ENCODE results near the gene DNAJC3.
"Not testable (repeated sequence)": the region's sequence is repeated elsewhere in the genome, so short reads cannot be mapped to it uniquely, and the experiment has no call there.

Gene DNAJC3

DNA sequence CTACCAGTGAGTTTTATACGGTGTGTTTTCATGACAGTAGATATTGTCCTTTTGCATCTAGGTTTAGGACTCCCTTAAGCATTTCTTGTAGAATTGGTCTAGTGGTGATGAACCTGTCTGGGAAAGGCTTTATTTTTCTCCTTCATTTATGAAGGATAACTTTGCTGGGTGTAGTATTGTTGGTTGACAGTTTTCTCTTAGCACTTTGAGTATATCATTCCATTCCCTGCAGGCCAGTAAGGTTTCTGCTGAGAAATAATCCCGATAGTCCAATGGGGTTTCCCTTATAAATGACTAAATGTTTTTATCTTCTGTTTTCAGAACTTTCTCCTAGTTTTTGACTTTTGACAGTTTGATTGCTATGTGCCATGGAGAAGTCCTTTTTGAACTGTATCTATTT lies 57.2 kb downstream of the DNAJC3 start:
- Histone ChIP-seq H3K79me1 (ENCODE audit: low read depth, low read length) (no peaks in the 10 kb centered on the region), H2BK5ac (ENCODE audit: low read length) (no peak overlapping the region), H3K23ac (ENCODE audit: low read depth, low read length, poor library complexity) (no peak overlapping the region), H4K8ac (ENCODE audit: low read depth, low read length) (no peak overlapping the region), H2BK120ac (ENCODE audit: low read depth, low read length) (no peak overlapping the region), H3K4ac (ENCODE audit: low read length) (no peak overlapping the region), H2AK5ac (ENCODE audit: low read depth, low read length) (no peak overlapping the region), H3K27ac (replicated peaks; ENCODE audit: low read length) (no peak overlapping the region), H3K14ac (ENCODE audit: low read length) (no peak overlapping the region), H3K9me3 (replicated peaks in 1 of 2; ENCODE audit: control insufficient read depth in 2 of 2, insufficient read depth in 1 of 2, low read depth in 1 of 2, low read length in 2 of 2) (peaks cover 0 to 19% of the 10 kb centered on the region in 2 donors), H3K36me3 (replicated peaks in 1 of 2; ENCODE audit: control insufficient read depth in 2 of 2, insufficient read depth in 2 of 2, low read length in 2 of 2) (no peaks in the 10 kb centered on the region), H3K4me2 (ENCODE audit: insufficient read depth, low read length, poor library complexity, severe bottlenecking) (no peak overlapping the region), H2BK15ac (ENCODE audit: low read length) (no peak overlapping the region), H3K18ac (ENCODE audit: low read length) (no peak overlapping the region), H2AFZ (ENCODE audit: low read length) (no peak overlapping the region), H3K9ac (ENCODE audit: low read depth, low read length, poor library complexity) (no peak overlapping the region), H3K4me1 (ENCODE audit: control insufficient read depth in 2 of 2, insufficient read depth in 1 of 2, low read depth in 1 of 2, low read length in 2 of 2) (no peaks in the 10 kb centered on the region), H3K27me3 (ENCODE audit: control insufficient read depth in 3 of 3, insufficient read depth in 3 of 3, low read depth in 1 of 3, low read length in 3 of 3) (no peaks in the 10 kb centered on the region), H2BK12ac (ENCODE audit: low read length) (no peak overlapping the region), H3K4me3 (ENCODE audit: low read length in 2 of 2) (no peak overlapping the region), H4K91ac (ENCODE audit: low read depth, low read length, poor library complexity) (no peak overlapping the region)
- DNase-seq (ENCODE audit: low spot score), result no peak
- WGBS, 2 donors (ENCODE audit: extremely low coverage in 2 of 2, insufficient read length in 2 of 2, insufficient replicate concordance in 1 of 2), result no CpG with 5 or more reads among the region's 2 CpGs

DNA sequence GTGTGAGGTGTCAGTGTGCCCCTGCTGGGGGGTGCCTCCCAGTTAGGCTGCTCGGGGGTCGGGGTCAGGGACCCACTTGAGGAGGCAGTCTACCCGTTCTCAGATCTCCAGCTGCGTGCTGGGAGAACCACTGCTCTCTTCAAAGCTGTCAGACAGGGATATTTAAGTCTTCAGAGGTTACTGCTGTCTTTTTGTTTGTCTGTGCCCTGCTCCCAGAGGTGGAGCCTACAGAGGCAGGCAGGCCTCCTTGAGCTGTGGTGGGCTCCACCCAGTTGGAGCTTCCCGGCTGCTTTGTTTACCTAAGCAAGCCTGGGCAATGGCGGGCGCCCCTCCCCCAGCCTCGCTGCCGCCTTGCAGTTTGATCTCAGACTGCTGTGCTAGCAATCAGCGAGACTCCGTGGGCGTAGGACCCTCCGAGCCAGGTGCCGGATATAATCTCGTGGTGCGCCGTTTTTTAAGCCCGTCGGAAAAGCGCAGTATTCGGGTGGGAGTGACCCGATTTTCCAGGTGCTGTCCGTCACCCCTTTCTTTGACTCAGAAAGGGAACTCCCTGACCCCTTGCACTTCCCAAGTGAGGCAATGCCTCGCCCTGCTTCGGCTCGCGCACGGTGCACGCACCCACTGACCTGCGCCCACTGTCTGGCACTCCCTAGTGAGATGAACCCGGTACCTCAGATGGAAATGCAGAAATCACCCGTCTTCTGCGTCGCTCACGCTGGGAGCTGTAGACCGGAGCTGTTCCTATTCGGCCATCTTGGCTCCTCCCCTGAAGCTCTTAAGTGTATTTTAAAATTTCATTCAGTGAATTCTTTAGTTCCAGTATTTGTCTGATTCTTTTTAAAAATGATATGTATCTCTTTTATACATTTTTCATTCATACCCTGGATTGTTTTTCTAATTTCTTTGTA lies 63.4 kb downstream of the DNAJC3 start:
- not testable (repeated sequence) for H3K9ac ChIP-seq (ENCODE audit: low read depth, low read length, poor library complexity); H3K4ac ChIP-seq (ENCODE audit: low read length); H3K27me3 ChIP-seq (ENCODE audit: control insufficient read depth in 3 of 3, insufficient read depth in 3 of 3, low read depth in 1 of 3, low read length in 3 of 3); H3K4me1 ChIP-seq (ENCODE audit: control insufficient read depth in 2 of 2, insufficient read depth in 1 of 2, low read depth in 1 of 2, low read length in 2 of 2); H3K4me2 ChIP-seq (ENCODE audit: insufficient read depth, low read length, poor library complexity, severe bottlenecking); H3K14ac ChIP-seq (ENCODE audit: low read length); H2BK12ac ChIP-seq (ENCODE audit: low read length); H3K27ac ChIP-seq (replicated peaks; ENCODE audit: low read length); H3K79me1 ChIP-seq (ENCODE audit: low read depth, low read length); H3K18ac ChIP-seq (ENCODE audit: low read length); H3K9me3 ChIP-seq (replicated peaks in 1 of 2; ENCODE audit: control insufficient read depth in 2 of 2, insufficient read depth in 1 of 2, low read depth in 1 of 2, low read length in 2 of 2); H2BK5ac ChIP-seq (ENCODE audit: low read length); DNase-seq (ENCODE audit: low spot score); H2BK120ac ChIP-seq (ENCODE audit: low read depth, low read length); H3K4me3 ChIP-seq (ENCODE audit: low read length in 2 of 2); H3K36me3 ChIP-seq (replicated peaks in 1 of 2; ENCODE audit: control insufficient read depth in 2 of 2, insufficient read depth in 2 of 2, low read length in 2 of 2); H4K8ac ChIP-seq (ENCODE audit: low read depth, low read length); H3K23ac ChIP-seq (ENCODE audit: low read depth, low read length, poor library complexity); H4K91ac ChIP-seq (ENCODE audit: low read depth, low read length, poor library complexity); H2AFZ ChIP-seq (ENCODE audit: low read length); H2AK5ac ChIP-seq (ENCODE audit: low read depth, low read length); H2BK15ac ChIP-seq (ENCODE audit: low read length)
- WGBS, 2 donors (ENCODE audit: extremely low coverage in 2 of 2, insufficient read length in 2 of 2, insufficient replicate concordance in 1 of 2), result no CpG with 5 or more reads among the region's 37 CpGs

DNA sequence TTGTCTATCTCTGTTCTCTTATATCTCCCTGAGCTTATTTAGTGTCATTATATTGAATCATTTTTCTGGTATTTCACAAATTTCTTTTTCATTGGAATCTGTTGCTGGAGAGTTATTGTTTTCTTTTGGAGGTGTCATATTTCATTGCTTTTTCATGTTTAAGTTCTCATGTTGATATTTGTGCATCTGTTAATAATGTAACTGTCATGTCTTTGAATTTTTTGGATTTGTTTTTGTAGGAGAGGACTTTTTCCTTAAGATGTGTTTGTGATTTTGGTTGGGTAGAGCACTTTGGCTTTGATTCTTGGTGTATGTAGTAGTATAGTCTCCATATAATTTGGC lies 64.0 kb downstream of the DNAJC3 start:
- H4K91ac ChIP-seq (ENCODE audit: low read depth, low read length, poor library complexity), result no peak overlapping the region
- H4K8ac ChIP-seq (ENCODE audit: low read depth, low read length), result no peak overlapping the region
- no peak overlapping the region for H3K27ac ChIP-seq (replicated peaks; ENCODE audit: low read length)
- H3K4me3 ChIP-seq (ENCODE audit: low read length in 2 of 2), result no peak overlapping the region
- no peak overlapping the region for H3K18ac ChIP-seq (ENCODE audit: low read length)
- no peak overlapping the region for H3K14ac ChIP-seq (ENCODE audit: low read length)
- no peak overlapping the region for H2BK12ac ChIP-seq (ENCODE audit: low read length)
- no peak overlapping the region for H2AK5ac ChIP-seq (ENCODE audit: low read depth, low read length)
- H3K9me3 ChIP-seq (replicated peaks in 1 of 2; ENCODE audit: control insufficient read depth in 2 of 2, insufficient read depth in 1 of 2, low read depth in 1 of 2, low read length in 2 of 2), result peaks cover 0 to 8% of the 10 kb centered on the region in 2 donors
- H2AFZ ChIP-seq (ENCODE audit: low read length), result no peak overlapping the region
- no peaks in the 10 kb centered on the region for H3K4me1 ChIP-seq (ENCODE audit: control insufficient read depth in 2 of 2, insufficient read depth in 1 of 2, low read depth in 1 of 2, low read length in 2 of 2)
- peaks cover 2% of the 10 kb centered on the region for H3K79me1 ChIP-seq (ENCODE audit: low read depth, low read length)
- H2BK120ac ChIP-seq (ENCODE audit: low read depth, low read length), result no peak overlapping the region
- no peak overlapping the region for H3K9ac ChIP-seq (ENCODE audit: low read depth, low read length, poor library complexity)
- no peak overlapping the region for H3K4me2 ChIP-seq (ENCODE audit: insufficient read depth, low read length, poor library complexity, severe bottlenecking)
- no peak overlapping the region for H2BK5ac ChIP-seq (ENCODE audit: low read length)
- H3K36me3 ChIP-seq (replicated peaks in 1 of 2; ENCODE audit: control insufficient read depth in 2 of 2, insufficient read depth in 2 of 2, low read length in 2 of 2), result peaks cover 0 to 2% of the 10 kb centered on the region in 2 donors
- H3K27me3 ChIP-seq (ENCODE audit: control insufficient read depth in 3 of 3, insufficient read depth in 3 of 3, low read depth in 1 of 3, low read length in 3 of 3), result no peaks in the 10 kb centered on the region
- no peak overlapping the region for H3K23ac ChIP-seq (ENCODE audit: low read depth, low read length, poor library complexity)
- no peak for DNase-seq (ENCODE audit: low spot score)
- H3K4ac ChIP-seq (ENCODE audit: low read length), result no peak overlapping the region
- H2BK15ac ChIP-seq (ENCODE audit: low read length), result no peak overlapping the region

- Histone ChIP-seq H3K23ac (ENCODE audit: low read depth, low read length, poor library complexity) (no peak overlapping the region), H2BK12ac (ENCODE audit: low read length) (no peak overlapping the region), H4K8ac (ENCODE audit: low read depth, low read length) (no peak overlapping the region), H3K4me3 (ENCODE audit: low read length in 2 of 2) (peak overlapping the region in 1 of 2 donors; percentile 52), H2BK120ac (ENCODE audit: low read depth, low read length) (peak overlapping the region; percentile 47), H2AFZ (ENCODE audit: low read length) (no peak overlapping the region), H3K9me3 (replicated peaks in 1 of 2; ENCODE audit: control insufficient read depth in 2 of 2, insufficient read depth in 1 of 2, low read depth in 1 of 2, low read length in 2 of 2) (peaks cover 0 to 8% of the 10 kb centered on the region in 2 donors), H3K27me3 (ENCODE audit: control insufficient read depth in 3 of 3, insufficient read depth in 3 of 3, low read depth in 1 of 3, low read length in 3 of 3) (no peaks in the 10 kb centered on the region), H3K4me1 (ENCODE audit: control insufficient read depth in 2 of 2, insufficient read depth in 1 of 2, low read depth in 1 of 2, low read length in 2 of 2) (no peaks in the 10 kb centered on the region), H3K4me2 (ENCODE audit: insufficient read depth, low read length, poor library complexity, severe bottlenecking) (no peak overlapping the region), H3K14ac (ENCODE audit: low read length) (peak overlapping the region; percentile 21), H3K4ac (ENCODE audit: low read length) (no peak overlapping the region), H2BK15ac (ENCODE audit: low read length) (no peak overlapping the region), H4K91ac (ENCODE audit: low read depth, low read length, poor library complexity) (no peak overlapping the region), H3K36me3 (replicated peaks in 1 of 2; ENCODE audit: control insufficient read depth in 2 of 2, insufficient read depth in 2 of 2, low read length in 2 of 2) (peaks cover 0 to 2% of the 10 kb centered on the region in 2 donors), H2BK5ac (ENCODE audit: low read length) (peak overlapping the region; percentile 82), H3K9ac (ENCODE audit: low read depth, low read length, poor library complexity) (peak overlapping the region; percentile 21), H3K79me1 (ENCODE audit: low read depth, low read length) (peaks cover 2% of the 10 kb centered on the region), H2AK5ac (ENCODE audit: low read depth, low read length) (peak overlapping the region; percentile 56), H3K18ac (ENCODE audit: low read length) (peak overlapping the region; percentile 59), H3K27ac (replicated peaks; ENCODE audit: low read length) (no peak overlapping the region)
- no peak for DNase-seq (ENCODE audit: low spot score)
- WGBS, 2 donors (ENCODE audit: extremely low coverage in 2 of 2, insufficient read length in 2 of 2, insufficient replicate concordance in 1 of 2), result no CpG with 5 or more reads among the region's 4 CpGs
Observed at GRCh38 chr13:95741584-95742563, 64.9 kb downstream of the DNAJC3 start.

Data from neuronal stem cell (in vitro differentiated cells).